ENCODE results near the gene CERS5.

The CERS5 gene

GRCh38 chr12:50186681-50187080 is 19.5 kb upstream of the CERS5 start:
- Histone ChIP-seq H3K36me3 (ENCODE audit: low read length) (no peaks in the 10 kb centered on the region), H3K4me2 (ENCODE audit: low read depth, low read length, poor library complexity, severe bottlenecking) (no peak overlapping the region), H2AFZ (ENCODE audit: low read depth, low read length, severe bottlenecking) (no peak overlapping the region), H3K27me3 (ENCODE audit: low read length) (no peaks in the 10 kb centered on the region), H3K4me3 (ENCODE audit: insufficient read depth, low read length, poor library complexity, severe bottlenecking) (no peak overlapping the region), H3K9me3 (ENCODE audit: insufficient read depth, low read length) (no peaks in the 10 kb centered on the region), H3K9ac (ENCODE audit: low read length) (no peak overlapping the region), H3K9me2 (replicated peaks; ENCODE audit: insufficient read depth, low read length) (no peaks in the 10 kb centered on the region), H4K20me1 (ENCODE audit: low read depth, low read length) (no peaks in the 10 kb centered on the region), H3F3A (ENCODE audit: insufficient read depth) (no peaks in the 10 kb centered on the region), H3K79me2 (ENCODE audit: insufficient read depth, low read length) (no peaks in the 10 kb centered on the region), H3K27ac (ENCODE audit: low read depth, low read length) (no peak overlapping the region)
- TF ChIP-seq, protein P1, sequence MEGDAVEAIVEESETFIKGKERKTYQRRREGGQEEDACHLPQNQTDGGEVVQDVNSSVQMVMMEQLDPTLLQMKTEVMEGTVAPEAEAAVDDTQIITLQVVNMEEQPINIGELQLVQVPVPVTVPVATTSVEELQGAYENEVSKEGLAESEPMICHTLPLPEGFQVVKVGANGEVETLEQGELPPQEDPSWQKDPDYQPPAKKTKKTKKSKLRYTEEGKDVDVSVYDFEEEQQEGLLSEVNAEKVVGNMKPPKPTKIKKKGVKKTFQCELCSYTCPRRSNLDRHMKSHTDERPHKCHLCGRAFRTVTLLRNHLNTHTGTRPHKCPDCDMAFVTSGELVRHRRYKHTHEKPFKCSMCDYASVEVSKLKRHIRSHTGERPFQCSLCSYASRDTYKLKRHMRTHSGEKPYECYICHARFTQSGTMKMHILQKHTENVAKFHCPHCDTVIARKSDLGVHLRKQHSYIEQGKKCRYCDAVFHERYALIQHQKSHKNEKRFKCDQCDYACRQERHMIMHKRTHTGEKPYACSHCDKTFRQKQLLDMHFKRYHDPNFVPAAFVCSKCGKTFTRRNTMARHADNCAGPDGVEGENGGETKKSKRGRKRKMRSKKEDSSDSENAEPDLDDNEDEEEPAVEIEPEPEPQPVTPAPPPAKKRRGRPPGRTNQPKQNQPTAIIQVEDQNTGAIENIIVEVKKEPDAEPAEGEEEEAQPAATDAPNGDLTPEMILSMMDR (IDR thresholded peaks at IDR 0.05; ENCODE audit: insufficient read depth, low read length, poor library complexity, severe bottlenecking): no peak
- no peak for TF ChIP-seq EZH2phosphoT487 (conservative IDR thresholded peaks at IDR 0.05; ENCODE audit: low read length)

DNA sequence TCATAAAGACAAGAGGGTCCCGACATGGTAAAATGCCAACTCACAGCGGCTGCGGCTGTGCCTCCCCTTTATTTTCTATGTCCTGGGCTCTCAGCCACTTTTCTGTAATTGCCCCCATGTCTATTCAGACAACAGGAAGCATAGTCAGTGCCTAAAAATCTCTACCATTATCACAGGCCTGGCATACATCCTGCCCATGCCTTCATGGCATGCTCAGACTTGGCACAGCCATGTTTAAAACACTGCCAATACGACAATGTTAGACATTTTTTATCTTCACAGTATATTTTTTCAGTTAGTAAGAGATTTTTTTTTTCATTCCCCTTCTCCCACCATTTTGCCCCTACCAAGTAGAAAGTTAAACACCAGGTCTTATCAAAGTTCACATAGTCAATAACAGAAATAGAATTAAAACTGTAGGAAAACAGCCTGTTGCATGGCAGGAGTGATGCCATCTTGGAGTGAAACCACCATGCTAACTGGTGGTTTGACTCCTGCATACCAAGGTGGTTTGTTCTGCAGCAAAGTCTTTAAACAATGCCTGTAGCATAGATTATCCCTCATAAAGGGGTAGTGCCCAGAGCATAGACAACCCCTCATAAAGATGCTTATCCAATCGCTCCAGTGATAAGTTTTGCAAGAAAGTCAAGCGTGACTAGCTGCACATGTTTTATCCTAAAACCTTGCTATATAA is 18.9 kb upstream of the CERS5 start:
- Histone ChIP-seq H3K27me3 (ENCODE audit: low read length) (no peaks in the 10 kb centered on the region), H3K9ac (ENCODE audit: low read length) (no peak overlapping the region), H3K79me2 (ENCODE audit: insufficient read depth, low read length) (no peaks in the 10 kb centered on the region), H4K20me1 (ENCODE audit: low read depth, low read length) (no peaks in the 10 kb centered on the region), H3K4me2 (ENCODE audit: low read depth, low read length, poor library complexity, severe bottlenecking) (no peak overlapping the region), H3K9me3 (ENCODE audit: insufficient read depth, low read length) (no peaks in the 10 kb centered on the region), H3F3A (ENCODE audit: insufficient read depth) (no peaks in the 10 kb centered on the region), H3K4me3 (ENCODE audit: insufficient read depth, low read length, poor library complexity, severe bottlenecking) (no peak overlapping the region), H3K36me3 (ENCODE audit: low read length) (no peaks in the 10 kb centered on the region), H2AFZ (ENCODE audit: low read depth, low read length, severe bottlenecking) (no peak overlapping the region), H3K27ac (ENCODE audit: low read depth, low read length) (no peak overlapping the region), H3K9me2 (replicated peaks; ENCODE audit: insufficient read depth, low read length) (no peaks in the 10 kb centered on the region)
- TF ChIP-seq, protein P1 (IDR thresholded peaks at IDR 0.05; ENCODE audit: insufficient read depth, low read length, poor library complexity, severe bottlenecking): no peak
- TF ChIP-seq EZH2phosphoT487 (conservative IDR thresholded peaks at IDR 0.05; ENCODE audit: low read length): no peak

- H3K9ac ChIP-seq (ENCODE audit: low read length): no peak overlapping the region
- TF ChIP-seq, protein P1 (IDR thresholded peaks at IDR 0.05; ENCODE audit: insufficient read depth, low read length, poor library complexity, severe bottlenecking): no peak
- no peak for TF ChIP-seq EZH2phosphoT487 (conservative IDR thresholded peaks at IDR 0.05; ENCODE audit: low read length)
- no peaks in the 10 kb centered on the region for H3F3A ChIP-seq (ENCODE audit: insufficient read depth)
- no peak overlapping the region for H3K4me3 ChIP-seq (ENCODE audit: insufficient read depth, low read length, poor library complexity, severe bottlenecking)
- no peaks in the 10 kb centered on the region for H3K9me2 ChIP-seq (replicated peaks; ENCODE audit: insufficient read depth, low read length)
- H4K20me1 ChIP-seq (ENCODE audit: low read depth, low read length): no peaks in the 10 kb centered on the region
- H3K4me2 ChIP-seq (ENCODE audit: low read depth, low read length, poor library complexity, severe bottlenecking): no peak overlapping the region
- no peaks in the 10 kb centered on the region for H3K9me3 ChIP-seq (ENCODE audit: insufficient read depth, low read length)
- no peaks in the 10 kb centered on the region for H3K27me3 ChIP-seq (ENCODE audit: low read length)
- H3K27ac ChIP-seq (ENCODE audit: low read depth, low read length): no peak overlapping the region
- no peaks in the 10 kb centered on the region for H3K36me3 ChIP-seq (ENCODE audit: low read length)
- no peaks in the 10 kb centered on the region for H3K79me2 ChIP-seq (ENCODE audit: insufficient read depth, low read length)
- no peak overlapping the region for H2AFZ ChIP-seq (ENCODE audit: low read depth, low read length, severe bottlenecking)
These were observed 18.2 kb upstream of the CERS5 start for GRCh38 chr12:50185301-50185895.

Data from SU-DHL-6 (cell line).